NCI-H2196 treated with DMSO at 0.1 percent for 48 hours (cell line): ENCODE results near the gene TULP3.

Experiments
- DNase-seq: peaks from one replicate; lab custom pipeline; 2025; ENCODE audit not compliant: unreplicated experiment; lab: John Stamatoyannopoulos, UW

TULP3 gene

DNA sequence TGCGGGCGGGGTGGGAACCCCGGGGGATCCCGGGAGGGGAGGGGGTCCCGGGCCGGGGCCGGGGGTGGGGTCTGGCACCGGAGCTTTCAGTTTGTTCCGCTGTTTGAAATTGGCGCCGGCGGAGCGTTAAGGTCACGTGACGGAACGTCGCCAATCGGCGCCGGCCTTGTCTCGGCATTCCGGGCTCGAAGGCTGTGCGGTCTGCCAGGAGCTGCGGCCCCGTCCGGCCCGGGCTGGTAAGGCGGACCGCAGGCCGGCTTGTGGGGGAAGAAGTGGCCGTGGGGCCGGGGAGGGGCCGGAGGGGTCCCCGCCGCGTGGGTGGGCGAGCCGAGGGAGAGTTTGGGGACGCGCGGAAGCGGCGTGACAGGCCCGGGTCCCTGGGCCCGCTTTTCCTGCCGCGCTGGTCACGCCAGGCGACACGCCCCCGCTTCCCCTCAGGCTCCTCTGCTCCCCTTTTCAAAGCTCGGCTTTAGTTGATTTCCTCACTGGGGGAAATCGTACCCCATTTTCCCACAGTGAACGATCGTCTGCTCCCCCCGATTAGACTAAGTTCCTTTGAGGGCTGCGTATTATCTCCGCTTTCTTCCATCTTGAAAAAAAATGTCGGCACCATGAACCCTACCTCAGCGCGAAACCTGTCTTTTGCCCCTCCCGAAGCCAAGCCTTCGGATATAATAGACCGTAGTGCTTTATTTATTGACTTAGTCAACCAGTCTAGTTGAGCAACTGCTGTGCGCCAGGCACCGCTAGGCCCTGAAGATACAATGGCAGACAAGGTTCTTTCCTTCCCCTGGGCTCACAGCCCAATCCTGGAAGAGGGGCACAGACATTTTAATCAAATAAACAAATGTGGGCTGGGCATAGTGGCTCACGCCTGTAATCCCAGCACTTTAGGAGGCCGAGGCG lies 13.4 kb upstream of the TULP3 start, which contains the start of the genes FOXM1 and RHNO1:
Gene FOXM1, minus strand, starts transcription at position 128 of the 906 bp plus-strand sequence. CDS start 2,696 bp downstream, outside the sequence.
Gene RHNO1, plus strand, starts transcription at position 177 of the 906 bp plus-strand sequence. CDS start 8,144 bp downstream, outside the sequence.
- peak; percentile 38 for DNase-seq

DNA sequence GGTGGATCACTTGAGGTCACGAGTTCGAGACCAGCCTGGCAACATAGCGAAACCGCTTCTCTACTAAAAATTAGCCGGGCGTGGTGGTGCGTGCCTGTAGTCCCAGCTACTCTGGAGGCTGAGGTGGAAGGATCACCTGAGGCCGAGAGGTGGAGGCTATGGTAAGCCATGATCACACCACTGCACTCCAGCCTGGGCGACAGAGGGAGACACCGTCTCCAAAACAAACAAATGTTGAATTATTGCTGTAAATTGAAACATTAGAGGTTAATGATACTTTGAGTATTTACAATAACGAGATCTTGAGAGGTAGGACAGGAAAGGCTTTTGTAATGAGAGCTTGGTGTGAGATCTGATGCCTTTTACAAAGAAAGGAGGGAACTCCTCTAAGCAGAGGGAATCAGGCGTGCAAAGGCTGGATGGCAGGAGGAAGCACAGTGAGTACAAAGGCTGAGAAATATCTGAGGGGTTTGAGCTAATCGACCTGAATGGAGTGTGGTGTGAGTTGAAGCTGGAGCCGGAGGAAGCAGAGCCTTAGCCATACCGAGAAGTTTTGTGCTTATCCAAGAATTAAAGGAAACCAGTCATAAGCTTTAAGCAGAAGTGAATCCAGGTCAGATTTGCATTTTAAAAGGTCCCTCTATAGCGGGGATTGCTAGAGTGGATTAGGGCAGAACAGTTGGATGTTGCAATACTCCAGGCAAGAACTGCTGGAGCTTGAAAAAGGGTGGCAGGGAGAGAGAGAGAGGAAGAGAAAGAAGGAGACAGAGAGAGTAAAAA lies 12.5 kb upstream of the TULP3 start:
- peak; percentile 45 for DNase-seq

DNA sequence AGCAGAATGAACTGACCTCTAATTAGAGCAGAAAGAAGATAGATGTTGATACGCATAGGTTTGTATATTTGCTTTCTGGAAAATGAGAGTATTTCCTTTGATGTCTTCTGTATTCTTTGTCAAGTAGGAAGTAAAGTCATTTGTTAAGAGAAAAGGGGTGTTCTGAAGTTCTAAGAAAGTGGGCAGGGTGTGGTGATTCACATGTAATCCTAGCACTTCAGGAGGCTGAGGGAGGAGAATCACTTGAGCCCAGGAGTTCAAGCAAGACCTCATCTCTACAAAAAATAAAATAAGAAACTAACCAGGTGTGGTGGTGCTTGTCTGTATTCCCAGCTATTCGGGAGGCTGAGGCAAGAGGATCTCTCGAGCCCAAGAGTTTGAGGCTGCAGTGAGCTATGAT lies 10.8 kb upstream of the TULP3 start:
- no peak for DNase-seq

DNA sequence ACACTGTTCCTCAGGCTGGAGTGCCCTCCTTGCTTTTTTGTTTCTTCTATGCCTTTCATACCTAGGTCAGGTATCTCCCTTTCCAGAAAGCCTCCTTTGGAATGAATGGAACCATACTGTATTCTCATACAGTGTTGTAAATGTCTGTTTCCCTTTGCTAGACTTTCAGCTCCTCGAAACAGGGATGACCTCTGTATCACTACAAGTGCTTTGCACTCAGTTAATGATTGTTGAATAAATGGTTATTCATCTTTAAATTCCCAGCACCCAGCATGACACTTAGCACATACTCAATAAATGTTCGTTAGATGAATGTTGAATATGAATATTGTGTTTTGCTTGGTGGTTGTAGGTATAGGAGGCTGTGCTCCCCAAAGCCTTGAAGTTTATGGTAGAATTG lies 5.9 kb upstream of the TULP3 start:
- DNase-seq = no peak

DNA sequence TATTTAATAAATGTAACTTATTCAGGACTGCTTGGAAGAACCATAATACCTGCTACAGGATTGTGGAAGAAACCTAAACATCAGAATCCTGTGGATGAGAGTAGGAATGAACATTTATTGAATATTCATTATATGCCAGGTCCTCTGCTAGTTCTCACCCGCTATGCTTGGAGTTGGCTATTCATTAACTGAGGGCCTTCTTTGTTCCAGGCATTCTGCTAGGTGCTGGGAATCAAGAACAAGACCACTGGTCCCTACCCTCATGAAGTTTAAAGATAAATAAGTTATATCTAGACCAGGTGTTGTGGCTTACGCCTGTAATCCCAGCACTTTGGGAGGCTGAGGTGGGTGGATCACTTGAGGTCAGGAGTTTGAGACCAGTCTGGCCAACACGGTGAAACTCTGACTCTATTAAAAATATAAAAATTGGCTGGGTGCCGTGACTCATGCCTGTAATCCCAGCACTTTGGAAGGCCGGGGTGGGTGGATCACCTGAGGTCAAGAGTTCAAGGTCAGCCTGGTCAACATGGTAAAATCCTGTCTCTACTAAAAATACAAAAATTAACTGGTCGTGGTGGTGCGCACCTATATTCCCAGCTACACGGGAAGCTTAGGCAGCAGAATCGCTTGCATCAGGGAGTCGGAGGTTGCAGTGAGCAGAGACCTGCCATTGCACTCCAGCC lies 3.8 kb upstream of the TULP3 start:
- no peak for DNase-seq

DNA sequence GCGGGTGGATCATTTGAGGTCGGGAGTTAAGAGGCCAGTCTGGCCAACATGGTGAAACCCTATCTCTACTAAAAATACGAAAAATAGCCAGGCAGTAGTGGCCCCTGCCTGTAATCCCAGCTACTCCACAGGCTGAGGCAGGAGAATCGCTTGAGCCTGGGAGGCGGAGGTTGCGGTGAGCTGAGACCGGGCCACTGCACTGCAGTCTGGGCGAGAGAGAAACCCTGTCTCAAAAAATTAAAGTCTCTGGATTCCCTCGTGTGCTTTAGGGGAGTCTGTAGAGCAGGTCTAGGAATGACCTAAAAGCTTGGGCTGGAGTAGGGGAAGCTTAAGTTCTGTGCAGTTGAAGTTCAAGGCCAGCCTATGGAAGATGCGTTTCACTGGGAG lies 697 bp upstream of the TULP3 start:
- no peak for DNase-seq

DNA sequence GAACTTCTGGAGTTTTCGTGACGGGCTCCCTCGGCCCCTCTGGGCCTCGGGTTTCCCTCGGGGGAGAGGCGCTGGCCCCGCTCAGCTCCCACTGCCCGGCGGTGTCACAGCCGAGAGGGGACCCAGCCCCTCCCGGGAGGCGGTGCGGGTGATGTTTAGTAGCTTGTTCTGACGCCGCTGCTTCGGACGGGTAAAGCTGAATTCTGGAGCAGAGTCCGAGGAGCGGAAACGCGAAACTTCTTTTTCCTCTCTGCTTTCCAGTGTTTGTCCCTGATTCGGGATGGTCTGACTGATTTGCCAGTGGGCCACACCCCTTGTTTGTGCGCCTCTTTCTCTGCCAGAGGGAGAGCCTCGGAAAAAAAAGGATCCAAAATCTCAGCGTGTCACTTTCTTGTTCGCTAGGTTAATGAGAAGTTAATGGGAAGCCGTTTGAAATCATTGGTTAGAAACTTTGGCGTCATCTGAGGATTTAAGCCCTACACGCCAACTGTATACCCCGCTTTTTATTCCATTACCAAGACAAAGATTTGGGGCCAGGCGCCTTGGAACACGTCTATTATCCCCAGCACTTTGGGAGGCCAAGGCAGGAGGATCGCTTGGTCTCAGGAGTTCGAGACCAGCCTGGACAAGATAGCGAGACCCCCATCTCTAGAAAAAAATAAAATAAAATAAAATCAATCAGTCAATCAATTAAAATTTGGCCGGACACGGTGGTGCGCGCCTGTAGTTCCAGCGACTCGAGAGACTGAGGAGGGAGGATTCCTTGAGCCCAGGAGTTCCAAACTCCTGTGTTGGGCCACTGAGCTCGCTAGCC lies 756 bp downstream of the TULP3 start:
- DNase-seq = no peak

DNA sequence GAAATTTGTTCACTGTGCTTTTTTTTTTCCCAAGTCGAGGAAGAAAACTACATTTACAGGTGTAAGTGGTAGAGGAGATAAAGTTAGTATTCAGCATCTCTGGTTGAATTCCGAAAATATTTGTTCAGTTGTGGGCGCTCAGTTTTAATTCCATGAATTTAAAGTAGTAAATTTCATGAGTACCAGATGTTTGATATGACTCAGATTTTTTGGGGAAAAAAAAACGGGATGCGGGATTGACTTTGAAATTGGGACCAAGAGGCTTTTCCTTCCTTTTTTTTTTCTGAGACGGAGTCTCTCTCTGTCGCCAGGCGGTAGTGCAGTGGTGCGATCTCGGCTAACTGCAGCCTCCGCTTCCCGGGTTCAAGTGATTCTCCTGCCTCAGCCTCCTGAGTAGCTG lies 1.6 kb downstream of the TULP3 start:
- no peak for DNase-seq

DNA sequence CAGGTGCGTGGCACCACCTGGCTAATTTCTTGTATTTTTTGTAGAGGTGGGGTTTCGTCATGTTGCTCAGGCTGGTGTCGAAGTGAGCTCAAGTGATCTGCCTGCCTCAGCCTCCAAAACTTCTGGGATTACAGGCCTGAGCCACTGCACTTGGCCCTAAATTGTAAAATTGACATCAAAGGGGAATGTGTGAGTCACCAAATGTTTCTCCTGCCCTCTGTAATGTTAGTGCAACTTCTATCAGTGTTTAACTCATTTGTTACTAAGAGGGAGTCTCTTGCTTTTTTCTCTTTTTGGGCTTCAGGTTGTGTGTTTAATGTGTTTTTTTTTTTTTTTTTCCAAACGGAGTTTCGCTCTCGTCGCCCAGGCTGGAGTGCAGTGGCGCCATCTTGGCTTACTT lies 2.3 kb downstream of the TULP3 start:
- DNase-seq = no peak

DNA sequence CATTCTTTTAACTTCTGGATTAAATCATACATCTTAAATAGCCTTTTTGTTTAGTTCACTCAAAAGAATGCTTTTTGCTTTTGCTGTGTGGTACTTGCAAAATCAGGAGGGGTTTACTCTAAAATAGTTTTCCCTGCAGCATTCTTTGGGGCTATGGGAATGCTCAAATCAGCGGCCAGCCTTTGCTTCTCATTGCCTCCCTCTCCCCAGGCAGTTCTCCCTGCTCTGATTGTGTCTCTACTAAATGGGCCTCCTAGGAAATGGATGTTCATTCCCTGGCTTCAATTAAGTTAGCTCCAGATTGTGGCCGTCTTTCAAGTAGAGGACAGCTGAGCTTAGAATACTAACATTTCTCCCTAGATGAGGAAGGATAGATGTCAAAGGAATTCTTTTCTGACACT lies 4.4 kb downstream of the TULP3 start:
- DNase-seq = no peak

DNA sequence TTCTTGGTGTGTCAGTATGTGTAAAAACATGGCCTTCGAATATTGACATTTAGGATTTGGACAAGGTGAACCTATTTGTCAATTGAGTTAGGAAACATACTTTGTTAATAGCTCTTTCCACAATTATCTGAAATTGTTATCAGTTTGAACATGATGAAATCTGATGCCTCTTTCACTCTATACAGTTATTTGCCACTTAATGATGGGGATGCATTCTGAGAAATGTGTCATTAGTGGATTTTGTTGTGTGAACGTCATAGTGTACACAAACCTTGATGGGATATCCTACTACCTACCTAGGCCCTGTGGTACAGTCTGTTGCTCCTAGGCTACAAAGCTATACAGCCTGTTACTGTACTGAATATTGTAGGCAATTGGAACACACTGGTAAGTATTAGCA lies 4.8 kb downstream of the TULP3 start:
- no peak for DNase-seq

DNA sequence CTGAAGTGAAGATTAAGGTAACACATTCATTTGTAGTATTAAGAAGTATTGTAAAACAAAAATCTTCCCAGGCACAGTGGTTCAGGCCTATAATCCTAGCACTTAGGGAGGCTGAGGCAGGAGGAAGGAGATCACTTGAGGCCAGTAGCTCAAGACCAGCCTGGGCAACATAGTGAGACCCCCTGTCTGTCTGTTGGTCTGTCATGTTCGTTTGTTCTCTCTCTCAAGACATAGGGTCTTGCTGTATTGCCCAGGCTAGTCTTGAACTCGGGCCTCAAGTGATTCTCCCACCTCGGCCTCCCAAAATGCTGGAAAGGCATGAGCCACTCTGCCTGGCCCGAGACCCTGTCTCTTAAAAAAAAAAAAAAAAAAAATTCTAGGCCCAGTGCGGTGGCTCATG lies 6.7 kb downstream of the TULP3 start:
- DNase-seq = no peak

DNA sequence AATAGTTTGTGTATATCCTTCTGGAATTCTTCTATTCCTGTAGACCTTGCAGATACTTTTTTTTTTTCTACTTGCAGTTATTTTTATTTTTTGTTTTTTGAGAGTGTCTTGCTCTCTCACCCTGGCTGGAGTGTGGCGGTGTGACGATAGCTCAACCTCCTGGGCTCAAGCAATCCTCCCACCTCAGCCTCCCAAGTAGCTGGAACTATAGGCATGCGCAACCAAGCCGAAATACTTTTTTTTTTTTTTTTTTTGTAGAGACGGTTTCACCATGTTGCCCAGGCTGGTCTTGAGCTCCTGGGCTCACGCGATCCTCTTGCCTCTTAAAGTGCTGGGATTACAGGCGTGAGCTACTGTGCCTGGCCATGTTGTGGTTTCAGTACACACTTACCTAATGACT lies 10.0 kb downstream of the TULP3 start:
- no peak for DNase-seq

DNA sequence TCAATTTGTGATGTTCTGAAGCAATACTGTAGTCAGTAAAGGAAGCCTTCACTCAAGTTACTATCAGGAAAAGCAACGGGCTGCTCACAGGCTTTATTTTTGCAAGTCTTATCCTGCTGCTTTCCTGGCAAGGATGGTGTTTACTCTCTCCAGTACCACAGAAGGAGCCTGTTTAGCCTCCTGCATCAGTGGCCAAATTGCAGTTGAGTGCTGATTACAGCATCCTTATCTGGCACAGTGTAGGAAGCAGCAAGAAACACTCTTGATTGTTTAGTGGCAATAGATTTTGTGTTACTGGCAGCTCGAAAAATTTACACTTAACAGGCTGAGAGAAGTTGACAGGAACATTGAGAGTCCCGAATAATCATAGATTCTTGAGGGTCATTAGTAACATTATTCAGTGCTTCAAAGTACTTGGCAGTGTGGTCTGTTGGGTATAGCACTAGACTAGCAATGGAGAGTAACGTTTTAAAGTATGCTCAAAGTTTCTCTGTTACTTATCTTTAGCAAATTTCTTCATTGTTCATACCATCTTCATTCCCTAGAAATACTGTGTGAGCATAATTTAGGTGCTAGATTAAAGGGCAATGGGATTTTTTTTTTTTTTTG lies 11.7 kb downstream of the TULP3 start:
- peak; percentile 44 for DNase-seq

DNA sequence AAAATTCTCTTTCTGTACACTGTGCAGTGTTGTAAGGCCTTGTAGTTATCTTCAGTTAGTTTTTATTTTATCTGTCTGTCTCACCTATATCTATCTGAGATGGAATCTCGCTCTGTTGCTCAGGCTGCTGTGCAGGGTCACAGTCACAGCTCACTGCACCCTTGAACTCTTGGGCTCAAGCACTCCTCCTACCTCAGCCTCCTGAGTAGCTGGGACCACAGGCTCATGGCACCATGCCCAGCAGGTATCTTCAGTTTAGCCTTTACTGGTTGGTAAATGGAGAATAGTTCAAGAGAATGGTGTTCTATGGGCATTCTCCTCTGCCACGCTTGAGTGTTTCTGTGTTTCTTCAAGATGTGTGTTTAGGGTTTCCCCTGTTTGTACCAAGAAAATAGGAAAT lies 13.6 kb downstream of the TULP3 start:
- no peak for DNase-seq

DNA sequence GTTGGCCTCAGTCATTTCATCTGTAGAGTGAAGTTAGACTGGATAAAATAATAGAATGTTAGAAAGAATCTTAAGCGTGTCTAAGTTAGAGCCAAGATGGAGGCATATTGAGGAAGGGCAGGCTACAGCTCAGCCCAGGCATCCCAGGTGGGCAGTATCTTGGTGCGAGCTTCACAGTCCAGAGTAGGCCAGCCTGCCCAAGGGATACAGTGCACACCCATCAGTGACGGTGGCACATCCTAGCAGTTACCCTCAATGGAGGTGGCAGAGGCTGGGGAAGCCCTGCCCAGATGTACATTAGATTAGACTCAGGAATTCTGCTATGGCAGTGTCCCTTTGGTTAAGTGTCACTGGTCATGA lies 21.5 kb downstream of the TULP3 start:
- DNase-seq = no peak

DNA sequence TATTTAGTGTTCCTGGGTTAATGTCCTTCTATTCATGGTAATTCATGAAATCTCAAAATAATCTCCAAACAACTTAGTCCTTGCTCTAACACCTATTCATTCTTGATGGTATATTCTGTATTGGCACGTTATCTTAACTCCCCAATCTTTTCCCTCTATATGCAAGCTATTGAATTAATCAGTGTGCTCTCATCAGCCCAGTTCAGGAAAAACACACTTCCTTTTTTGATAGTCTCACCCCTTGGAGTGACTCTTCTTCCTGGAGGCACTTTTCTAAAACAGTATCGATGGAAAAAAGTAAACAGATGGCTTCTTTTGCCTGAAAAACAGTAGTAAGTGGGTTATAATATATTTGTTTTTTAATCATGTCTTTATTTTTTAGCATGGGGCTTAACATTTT lies 28.6 kb downstream of the TULP3 start:
- DNase-seq = no peak

DNA sequence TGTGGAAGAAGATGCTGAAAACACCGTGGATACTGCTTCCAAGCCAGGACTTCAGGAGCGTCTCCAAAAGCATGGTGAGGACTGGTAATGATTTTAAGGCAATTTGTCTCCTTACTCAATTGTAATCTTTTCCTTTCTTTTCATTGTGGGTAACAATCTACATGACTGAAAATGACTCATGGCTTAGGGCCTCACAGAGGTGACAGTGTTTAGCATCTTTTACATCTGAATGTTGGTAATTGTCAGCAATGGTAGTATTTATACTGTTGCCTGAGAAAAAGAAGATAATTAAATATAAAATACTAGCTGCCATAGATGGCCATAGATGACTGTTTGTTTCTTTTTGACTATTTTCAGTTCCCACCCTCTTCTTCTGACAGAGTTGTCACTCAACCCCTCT lies 31.6 kb downstream of the TULP3 start:
- DNase-seq = no peak

DNA sequence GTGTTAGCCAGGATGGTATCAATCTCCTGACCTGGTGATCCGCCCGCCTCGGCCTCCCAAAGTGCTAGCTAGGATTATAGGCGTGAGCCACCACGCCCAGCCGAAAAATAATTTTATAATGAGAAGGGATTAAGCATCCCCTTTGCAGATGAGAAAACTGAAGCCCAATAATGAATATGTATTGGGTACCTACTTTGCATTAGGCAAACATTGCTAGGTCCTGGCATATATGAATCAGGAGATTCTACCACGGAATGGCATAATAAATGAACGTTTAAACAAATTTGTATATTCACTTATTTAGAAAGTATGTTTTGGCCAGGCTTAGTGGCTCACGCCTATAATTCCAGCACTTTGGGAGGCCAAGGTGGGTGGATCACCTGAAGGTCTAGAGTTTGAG lies 32.4 kb downstream of the TULP3 start:
- no peak for DNase-seq

DNA sequence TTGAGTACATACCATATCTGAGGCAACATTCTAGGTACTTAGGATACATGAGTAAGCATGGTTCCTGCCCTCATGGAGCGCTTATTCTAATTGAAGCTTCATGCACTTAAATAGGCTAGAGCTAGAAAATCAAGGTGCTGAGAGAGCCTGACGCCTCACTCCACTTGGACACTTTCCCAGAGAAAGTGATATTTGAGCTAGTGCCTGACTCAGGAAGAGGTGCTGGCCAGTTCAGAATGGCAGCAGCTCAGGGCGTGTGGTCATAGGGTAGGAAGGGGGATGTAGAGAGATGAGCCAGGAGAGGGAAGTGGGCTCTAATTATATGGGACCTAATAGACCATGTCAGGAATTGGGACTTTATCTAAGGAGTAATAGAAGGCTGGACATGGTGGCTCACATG lies 33.3 kb downstream of the TULP3 start:
- no peak for DNase-seq
